Activated CD4-positive, alpha-beta T cell treated with anti-CD3 and anti-CD28 coated beads, Interleukin-2, amount 50 U/mL, for 4 hours (primary cell): ENCODE results near the gene KCNQ1.

Experiments used
- DNase-seq, 2 experiments: peaks; one replicate each; pipeline ENCODE4 v3.0.0-alpha.2; 2020

The KCNQ1 gene

DNA sequence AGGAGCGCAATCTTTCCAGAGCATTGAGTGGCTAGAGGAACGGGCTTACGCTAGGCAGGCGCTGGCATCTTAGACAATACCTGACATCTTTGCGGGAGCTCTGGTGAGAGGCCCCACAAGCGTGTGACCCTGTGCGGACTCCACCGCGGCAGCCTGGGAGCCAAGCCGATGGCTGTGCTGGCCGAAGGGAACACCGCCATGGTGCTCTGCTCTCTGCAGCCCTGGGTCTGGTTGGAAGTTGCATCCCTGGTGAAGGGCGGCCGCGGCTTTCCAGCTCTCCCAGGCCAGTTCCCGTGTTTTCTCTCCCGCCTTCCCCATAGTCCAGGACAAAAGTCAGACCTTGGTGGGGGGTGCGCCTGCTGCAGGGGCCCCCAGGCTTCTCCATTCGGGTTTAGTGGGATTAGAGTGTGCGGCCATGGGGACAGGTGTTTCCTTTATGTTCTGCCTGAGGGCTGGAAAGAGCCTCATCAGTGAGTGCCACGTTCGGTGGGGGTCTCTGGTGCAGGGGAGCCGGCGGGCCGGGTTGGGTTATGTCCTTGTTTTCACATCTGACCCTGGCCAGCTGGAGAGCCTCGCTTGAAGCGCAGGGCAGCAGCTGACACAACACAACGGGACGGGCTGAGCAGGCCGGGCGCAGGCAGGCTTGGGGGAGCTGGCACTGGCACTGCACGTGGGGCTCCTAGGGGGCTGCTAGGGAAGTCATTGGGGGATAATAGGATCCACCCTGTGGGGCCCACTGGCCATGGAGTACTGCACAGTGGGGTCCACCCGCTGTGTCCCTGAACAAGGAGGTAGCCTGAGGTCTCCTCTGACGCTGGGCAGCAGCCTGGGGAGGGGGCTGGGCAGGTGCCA lies 94.8 kb downstream of the KCNQ1 start:
- no peak for DNase-seq

DNA sequence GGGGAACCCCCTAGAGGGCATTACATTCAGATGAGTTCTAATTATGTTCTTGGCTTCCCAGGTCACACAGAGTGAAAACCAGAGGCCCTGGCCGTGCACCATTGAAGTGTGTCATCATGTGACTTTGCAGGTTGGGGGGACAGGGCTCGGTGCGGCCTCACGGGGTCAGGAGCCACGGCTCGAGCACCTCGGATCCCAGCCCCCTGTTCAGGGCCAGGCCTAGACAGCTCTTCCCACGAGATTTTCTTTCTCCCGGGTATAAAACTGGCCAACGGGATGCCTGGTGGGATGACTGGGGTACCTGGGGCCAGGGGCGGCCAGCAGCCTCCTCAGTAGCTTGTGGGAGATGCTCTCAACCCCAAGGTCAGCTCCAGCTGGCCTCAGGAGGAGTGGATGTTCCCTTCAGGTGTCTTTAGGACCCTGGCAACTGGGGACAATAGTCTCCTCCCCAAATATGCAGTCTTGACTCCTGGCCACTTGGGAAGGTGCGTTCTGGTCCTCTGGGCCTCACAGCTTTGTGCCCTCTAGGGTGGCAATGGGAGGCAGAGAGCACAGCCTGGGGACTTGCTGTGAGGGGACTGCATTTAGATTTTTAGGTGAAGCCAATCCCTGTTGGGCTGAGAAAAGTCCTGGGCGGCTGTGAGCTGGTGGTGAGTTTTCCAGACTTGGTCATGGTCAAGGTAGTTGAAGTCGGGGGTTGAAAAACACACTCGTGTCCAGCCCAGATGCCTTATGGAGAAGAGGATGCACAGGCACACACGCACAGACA lies 95.6 kb downstream of the KCNQ1 start:
- no peak for DNase-seq

DNA sequence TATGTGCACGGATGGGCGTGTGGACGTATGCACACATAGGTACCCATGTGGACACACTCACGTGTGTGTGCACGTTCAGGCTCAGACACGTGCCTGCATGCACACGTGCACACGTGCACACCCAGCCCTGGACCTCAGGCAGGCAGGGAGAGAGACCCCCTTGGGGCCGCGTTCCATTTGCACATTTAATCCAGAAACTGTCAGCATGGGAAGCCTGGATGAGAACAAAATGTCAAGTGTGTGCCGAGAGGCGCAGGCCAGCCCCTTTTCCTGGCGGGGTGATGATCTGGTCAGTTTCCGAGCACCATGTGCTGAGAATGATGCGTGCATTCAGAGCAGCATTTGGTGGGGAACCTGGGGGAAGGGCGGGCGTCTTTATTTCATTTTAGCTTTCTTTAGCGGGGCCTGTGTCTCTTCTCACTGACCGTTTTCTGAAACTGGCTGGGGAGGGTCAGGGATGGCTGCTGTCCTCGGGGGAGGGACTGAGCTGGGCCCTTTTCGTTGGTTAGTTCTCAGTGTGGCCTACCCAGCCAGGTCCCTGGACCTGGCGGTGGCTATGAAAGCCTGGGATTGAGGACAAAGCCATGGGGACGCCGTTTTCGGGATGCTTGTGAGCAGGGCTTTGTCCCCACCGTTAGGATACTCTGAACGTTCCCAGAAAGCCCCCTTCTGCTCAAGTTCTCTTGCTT lies 96.3 kb downstream of the KCNQ1 start:
- DNase-seq: no peak

DNA sequence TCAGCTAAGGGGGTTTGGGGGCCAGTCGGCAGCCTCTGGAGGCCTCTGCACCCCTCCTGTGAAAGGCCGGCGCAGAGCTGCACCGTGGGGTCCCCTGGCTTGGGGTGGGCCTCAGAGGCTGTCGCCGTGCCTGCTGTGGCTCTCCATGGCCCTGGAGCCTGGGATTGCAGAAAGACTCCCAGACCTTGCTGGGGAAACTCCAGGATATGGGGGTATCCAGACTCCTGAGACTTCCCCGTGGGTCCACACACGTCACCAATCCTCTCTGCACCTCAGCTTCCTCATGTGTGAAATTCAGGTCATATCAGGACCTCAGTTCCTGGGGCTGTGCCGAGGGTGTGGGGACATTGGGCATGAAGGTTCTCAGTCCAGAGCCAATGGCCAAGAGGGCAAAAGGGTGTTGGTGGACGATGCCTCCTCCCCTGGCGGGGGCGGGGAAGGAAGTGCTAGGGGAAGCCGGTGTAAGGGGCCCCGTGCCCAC lies 97.1 kb downstream of the KCNQ1 start:
- DNase-seq: no peak

DNA sequence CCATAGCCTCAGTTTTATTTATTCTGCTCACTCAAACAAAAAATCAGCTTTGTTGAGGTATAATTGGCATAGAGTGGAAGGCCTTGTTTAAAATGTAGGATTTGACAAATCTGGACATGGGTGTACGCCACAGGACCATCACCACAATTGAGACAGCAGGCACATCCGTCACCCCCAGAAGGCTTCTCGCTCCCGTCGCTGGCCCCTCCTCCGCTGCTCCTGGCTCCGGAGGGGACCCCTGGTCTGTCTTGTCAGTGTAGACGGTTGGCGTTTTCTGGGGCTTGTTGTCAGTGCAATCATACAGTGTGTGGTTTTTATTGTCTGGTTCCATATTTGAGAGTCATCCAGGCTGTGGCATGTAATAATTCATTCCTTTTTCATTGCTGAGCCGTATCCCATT lies 97.6 kb downstream of the KCNQ1 start:
- no peak for DNase-seq

DNA sequence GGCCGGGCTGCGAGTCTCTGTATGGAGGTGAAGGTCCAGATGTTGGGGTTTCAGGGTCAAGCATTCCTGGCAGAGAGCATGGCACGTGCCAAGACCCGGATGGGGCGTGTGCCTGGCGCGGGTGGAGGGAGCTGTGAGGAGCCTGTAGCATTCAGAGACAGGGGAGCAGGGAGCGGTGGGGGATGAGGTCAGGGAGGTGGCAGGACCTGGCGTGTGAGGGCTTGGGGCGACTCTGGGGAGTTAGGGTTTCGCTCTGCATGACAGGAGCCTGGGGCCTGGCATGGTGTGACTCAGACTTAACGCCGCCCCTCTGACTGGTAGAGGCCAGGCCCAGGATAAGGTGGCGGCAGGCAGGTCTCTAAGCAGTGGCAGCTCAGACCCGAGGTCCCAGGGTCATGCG lies 103.0 kb downstream of the KCNQ1 start:
- no peak for DNase-seq

DNA sequence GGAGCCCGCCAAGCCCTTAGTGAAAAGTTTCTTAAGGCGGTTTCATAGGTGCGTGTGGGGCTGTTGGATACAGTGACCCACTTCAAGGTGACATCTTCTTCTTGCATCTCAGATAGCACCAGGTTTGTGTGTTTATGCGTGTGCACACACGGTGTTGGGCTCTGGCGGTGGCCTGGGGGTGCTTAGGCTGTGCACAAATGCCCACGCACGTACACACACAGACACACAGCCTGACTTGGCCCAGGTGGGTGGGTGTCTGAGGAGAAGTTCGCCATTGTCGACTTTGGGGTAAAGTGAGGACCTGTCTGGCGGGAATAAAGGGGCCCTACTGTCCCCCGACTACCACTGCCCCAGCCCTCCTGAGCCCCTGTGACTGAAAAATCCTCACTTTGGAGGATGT lies 103.8 kb downstream of the KCNQ1 start:
- no peak for DNase-seq

DNA sequence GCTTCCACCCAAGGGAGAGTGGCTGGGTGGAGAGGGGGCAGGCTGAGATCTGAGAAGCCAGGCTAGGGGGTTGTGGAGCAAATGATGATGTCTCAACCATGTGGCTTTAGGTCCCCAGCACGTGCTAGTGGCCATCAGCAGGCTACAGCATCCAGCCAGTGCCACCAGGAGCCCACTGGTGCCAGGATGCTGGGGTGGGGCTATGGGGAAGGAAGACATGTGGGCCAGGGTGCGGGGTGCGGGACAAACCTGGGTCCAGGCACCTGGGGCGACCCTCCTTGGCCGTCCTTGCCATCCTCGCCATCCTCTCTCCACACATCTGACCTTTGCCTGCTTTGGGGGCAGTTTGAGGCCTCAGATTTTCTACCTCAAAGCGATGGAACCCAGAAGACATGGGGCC lies 104.3 kb downstream of the KCNQ1 start:
- no peak for DNase-seq

DNA sequence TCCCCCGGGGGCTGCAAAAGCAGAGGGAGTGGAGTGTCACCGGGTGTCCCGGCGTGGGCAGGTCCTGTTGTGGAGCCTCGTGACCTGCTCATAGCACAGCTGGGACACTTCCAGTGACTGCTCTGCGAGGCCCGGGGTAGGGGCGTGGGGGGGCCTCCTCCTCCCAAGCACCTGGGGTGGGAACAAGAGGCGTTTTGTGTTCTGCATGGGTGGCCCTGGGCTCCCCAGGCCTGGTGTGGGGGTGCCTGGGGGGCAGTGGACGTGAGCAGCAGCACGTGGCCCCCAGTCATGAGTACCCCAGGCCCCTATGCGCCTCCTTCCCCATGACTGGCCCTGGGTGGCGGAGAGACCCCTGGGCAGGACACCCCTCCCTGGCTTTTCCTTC lies 104.7 kb downstream of the KCNQ1 start:
- DNase-seq: no peak

DNA sequence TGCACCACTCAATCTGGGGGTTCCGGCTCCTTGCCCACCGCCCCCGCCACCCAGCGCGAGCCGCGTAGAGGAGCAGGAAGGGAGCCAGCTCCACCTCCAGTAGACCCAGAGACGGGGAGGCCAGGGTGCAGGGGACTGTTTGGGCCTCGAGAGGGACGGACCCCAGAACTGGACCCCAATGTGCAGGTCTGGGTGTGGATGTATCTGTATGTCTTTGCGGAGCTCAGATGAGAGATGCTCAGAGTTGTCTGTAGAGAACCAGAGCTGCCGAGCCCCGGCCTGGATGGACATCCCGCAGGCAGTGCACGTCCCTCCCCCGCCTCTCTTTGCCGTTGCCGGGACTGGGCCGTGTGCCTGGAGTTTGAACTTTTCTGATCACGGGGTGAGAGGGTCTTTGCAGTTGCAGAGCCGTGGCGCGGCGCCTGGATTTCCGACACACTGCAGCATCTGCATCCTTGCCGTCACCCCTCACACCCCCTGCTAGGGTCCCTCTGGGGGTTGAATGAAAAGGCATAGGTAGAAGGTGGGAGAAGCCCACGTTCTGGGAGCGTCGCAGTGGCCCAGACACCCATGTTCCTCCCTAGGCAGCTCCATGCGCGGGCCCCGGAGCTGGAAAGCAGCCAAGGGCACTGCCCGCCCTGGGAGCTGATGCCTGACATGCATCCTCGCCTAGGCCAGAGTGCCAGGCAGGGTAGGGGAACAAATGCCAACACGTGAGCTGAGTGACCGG lies 105.2 kb downstream of the KCNQ1 start:
- DNase-seq: no peak

DNA sequence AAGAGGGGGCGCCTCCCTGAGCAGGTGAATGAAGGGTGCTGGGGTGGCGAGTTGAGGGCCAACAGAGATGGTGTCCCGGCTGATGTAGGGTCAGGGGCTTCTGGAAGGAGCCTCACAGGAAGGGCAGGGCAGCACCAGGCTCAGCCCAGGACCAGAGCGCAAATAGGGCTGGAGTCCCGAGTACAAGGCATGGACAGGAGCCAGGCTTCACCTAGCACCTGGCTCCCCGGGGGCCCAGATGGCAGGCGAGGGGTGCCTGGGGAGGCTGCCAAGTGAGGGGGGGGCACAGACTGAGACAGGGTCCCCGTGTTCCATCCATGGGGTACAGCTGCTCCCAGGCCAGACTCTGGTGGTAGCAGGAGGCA lies 105.8 kb downstream of the KCNQ1 start:
- DNase-seq: no peak

DNA sequence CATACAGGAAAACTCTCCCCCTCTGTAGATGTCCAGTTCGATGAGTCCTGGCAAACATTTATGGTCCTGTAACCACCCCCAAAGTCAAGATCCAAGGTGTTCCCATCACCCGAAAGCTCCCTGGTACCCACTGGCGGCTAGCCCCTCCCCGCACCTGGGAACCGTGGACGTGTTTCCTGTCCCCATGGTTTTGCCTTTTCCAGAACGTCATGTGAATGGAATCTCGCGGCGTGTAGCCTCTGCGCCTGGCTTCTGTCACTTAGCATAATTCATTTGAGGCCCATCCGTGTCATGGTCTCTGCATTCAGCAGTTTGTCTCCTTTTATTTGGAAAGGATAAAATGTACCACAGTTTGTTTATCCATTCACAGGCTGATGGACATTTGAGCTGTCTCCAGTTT lies 106.3 kb downstream of the KCNQ1 start:
- DNase-seq: no peak

DNA sequence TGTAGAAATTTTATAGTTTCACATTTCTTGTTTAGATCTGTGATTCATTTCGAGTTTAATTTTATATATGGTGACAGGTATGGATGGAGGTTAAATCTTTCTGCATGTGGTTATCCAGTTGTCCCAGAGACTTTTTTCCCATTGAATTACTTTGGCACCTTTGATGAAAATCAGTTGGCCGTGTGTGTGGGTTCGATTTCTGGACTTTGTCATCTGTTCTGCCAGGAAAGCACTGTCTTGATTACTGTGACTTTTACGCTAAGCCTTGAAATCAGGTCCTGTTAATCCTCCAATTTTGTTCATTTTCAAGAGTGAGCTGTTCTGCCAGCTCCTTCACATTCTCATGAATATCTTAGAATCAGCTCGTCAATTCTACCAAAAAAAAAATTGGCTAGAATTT lies 107.4 kb downstream of the KCNQ1 start:
- DNase-seq: no peak

DNA sequence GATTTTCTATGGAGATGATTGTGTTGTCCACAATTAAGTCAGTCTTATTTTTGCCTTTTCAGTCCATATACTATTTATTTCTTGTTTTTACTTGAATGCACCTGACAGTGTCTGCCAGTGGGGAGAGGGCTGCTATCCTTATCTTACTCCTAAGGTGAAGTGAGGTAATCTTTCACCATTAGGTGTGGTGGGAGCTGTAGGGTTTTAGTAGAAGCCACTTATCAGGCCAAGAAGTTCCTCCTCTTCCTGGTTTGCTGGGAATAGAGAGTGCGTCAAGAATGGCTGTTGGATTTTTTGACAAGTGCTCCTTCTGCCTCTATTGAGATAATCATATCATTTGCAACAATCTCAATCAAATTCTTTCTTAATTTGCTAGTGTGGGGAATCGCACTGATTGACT lies 108.4 kb downstream of the KCNQ1 start:
- DNase-seq: no peak

DNA sequence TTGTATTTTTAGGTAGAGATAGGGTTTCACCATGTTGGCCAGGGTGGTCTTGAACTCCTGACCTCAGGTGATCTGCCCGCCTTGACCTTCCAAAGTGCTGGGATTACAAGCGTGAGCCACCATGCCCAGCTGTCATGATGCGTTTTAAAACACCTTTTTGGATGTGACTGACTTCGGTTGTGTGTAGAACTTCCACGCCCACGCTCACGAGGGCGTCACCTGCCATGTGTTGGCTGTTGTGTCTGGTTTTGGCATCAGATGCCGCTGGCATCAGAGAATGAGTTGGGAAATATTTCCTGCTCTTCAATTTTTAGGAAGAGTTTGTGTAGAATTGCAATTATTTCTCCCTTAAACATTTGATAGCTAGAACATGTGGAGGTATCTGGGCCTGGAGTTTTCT lies 109.1 kb downstream of the KCNQ1 start:
- DNase-seq: no peak

DNA sequence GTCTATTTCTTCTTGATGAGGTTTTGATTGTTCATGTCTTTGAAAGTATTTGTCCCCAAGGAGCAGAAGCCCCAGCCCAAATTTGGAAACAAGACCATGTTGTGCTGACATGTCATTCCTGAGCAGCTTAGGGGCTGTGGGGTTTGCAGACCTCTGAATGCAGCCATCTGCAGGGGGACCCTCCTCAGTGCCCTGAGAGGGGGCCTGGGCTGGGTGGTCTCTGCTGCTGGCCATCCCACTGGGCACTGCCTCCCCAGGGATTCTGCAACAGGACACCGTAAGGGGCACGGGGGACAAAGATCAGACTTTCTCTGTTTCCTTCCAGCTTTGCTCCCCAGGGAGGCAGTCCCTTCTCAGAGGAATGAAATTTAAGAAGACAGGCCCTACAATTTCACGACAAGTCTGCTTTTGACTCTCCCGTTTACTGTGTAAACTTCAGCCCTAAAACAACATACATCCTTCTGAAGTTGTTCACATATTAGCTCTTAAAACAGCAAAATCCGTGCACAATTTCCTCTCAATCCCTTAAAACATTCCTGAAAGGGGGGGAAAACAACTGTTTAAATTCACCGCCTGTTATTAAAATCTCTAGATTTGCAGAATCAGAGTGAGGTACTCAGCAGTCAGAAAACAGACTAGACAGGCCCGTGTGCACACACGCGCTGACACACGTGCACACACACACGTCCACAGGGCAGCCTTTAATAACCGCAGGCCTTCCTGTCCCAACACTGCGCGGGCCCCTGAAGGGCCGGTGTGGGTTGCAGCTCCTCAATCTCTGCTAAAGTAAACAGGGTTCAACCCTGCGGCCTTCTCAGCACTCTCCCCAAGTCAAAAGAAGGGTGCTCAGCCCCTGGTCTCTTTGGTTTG lies 109.8 kb downstream of the KCNQ1 start:
- DNase-seq: no peak

DNA sequence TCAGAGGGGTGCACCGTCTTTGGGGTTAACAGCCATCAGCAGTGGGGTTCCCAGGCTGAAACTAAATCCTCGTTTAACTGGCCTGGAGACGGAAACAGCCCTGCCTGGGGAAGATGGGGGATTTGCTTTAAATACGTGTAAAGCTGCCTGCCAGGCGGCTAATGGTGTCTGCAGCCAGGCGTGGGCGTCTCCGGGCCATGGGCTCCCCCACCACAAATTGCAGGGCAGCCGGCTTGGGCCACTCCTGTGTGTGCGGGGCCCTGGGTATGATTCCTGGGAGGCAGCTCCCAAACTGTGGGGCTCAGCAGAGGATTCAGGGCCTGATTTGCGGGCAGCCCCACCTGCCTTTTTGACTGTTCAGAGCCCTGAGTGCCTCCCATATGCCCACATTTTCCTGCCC lies 110.5 kb downstream of the KCNQ1 start:
- no peak for DNase-seq

DNA sequence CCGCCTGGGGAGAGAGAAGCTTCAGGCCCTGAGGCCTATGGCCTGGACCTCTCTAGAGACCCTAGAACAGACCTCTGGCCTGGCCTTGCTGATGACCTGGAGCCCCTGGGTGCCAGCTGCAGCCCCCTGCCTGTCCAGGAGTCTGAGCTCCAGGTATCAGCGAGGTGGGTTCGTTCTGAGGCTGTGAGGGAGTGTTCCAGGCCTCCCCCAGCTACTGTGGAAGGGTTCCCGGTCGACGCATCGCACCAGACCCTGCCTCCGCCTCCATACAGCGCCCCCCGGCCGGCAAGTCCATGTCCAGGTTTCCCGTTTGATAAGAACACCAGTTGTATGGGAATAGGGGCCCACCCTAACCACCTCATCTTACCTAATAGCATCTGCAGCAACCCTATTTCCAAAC lies 111.1 kb downstream of the KCNQ1 start:
- no peak for DNase-seq

DNA sequence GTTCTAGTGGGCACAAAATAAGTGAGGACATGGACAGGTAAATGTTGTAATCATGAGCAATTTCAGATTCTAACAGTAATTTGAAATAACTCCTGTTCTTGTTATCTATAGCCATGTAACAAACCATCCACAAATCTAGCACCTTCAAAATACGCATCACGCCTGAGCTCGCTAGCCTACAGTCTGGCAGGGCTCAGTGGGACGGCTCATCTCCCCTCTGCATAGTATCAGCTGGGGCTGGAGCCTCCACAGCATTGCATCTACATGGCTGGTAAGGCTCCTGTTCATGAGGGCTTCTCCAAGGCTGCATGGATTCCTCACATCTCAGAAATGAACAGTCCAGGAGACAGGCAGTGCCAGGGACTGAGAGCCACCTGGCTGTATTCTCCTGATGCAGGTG lies 112.6 kb downstream of the KCNQ1 start:
- DNase-seq: no peak

DNA sequence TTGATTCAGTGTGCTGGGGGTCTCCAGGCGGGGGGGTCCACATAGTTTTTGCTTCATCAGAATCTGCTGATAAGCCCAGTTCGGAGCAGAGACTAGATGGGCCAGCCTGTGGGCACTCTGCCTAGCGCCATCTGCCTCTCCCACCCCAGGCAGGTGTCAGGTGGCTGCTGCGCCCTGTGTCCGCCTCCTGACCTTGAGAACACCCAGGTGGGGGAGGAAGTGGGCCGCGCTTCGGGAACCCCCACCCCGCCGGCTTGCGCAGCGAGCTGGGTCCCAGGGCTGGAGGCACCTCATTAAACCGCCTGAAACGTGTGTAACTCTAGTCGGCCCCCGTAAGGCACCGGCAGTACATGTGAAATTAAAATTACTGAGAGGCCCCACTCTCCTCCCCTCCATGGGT lies 113.6 kb downstream of the KCNQ1 start:
- no peak for DNase-seq

DNA sequence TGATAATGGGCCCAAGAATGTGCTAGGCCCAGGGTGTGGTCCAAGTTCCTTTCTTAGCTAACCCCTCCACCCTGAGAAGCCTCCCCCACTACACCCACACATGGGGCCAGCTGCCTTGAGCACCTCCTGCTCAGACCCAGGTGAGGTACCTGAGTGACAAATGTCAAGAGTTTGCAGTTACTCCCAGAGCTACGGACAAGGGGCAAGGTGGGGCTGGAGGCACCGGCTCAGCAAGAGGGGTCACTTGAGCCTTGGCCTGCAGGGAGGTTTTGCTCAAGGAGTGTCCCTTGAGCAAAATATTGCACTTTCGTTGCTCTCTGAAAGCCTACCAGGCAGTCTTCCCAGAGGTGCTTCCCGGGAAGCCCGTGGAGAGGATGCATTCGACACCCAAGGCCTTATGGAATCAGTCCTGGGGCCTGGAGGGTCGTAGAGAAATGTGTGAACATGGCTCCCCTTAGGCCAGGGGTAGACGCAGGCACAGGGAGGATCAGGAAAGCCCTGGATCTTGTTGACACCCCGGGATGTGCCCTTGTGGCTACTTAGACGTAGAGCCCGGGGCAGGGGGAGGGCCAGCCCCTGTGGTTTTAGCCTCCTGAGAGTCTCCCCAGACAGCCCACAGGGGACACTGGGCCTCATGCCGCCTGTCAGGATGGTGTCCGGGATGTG lies 114.2 kb downstream of the KCNQ1 start:
- no peak for DNase-seq
